PC-3 (cell line): ENCODE results near the gene CYRIA. TPM values are rescaled to one million over a fixed set of nuclear protein-coding genes. Genes with fewer than 3 reads are reported as not detected.

Source experiments
- ATAC-seq: fragments of 200-7000 bp; cut with Tn5 transposase; 2 replicates; pipeline ENCODE4 v1.9.1; 2020; ENCODE audit warnings: mild to moderate bottlenecking, moderate library complexity
- BruUV-seq: library from RNA; stranded (reverse); fragments of 400-500 nt; replicated peaks from 2 replicates; lab custom pipeline; 2021; lab: Mats Ljungman, UMichigan
- CTCF ChIA-PET: fragments of 300-600 bp; sonication (Branson Sonifier 250); formaldehyde crosslinking; loops from one replicate; lab custom pipeline; 2022; ENCODE audit warnings: antibody characterized with exemption; lab: Charles Lee
- POLR2A ChIA-PET: fragments of 300-600 bp; sonication (Branson Sonifier 250); formaldehyde crosslinking; loops from one replicate; lab custom pipeline; 2022; ENCODE audit warnings: antibody characterized with exemption; ENCODE audit not compliant: unreplicated experiment; lab: Charles Lee
- DNase-seq: peaks from one replicate; pipeline ENCODE4 v3.0.0-alpha.2; 2015
- H2AFZ ChIP-seq: fragments of 300-600 bp; sonication (generic); 2 replicates; pipeline ENCODE4 v1.6.0; 2016; ENCODE audit warnings: antibody characterized with exemption, low read length
- H3F3A ChIP-seq: fragments of 300-600 bp; sonication (generic); one replicate; pipeline ENCODE4 v1.6.0; 2017; ENCODE audit warnings: antibody characterized with exemption, low read length, control low read depth, mild to moderate bottlenecking; ENCODE audit not compliant: unreplicated experiment
- H3K27ac ChIP-seq: fragments of 300-600 bp; sonication (generic); 2 replicates; pipeline ENCODE4 v1.5.1; 2016; ENCODE audit warnings: mild to moderate bottlenecking, low read length
- H3K27me3 ChIP-seq: fragments of 300-600 bp; sonication (generic); 2 replicates; pipeline ENCODE4 v1.6.1; 2016; ENCODE audit warnings: low read length, mixed read lengths
- H3K36me3 ChIP-seq: fragments of 300-600 bp; sonication (generic); 2 replicates; pipeline ENCODE4 v1.6.1; 2016; ENCODE audit warnings: low read depth, mixed run types, low read length, mixed read lengths
- H3K4me1 ChIP-seq: fragments of 300-600 bp; sonication (generic); 2 replicates; pipeline ENCODE4 v1.5.1; 2016; ENCODE audit warnings: low read length; ENCODE audit not compliant: insufficient read depth
- H3K4me2 ChIP-seq: fragments of 300-600 bp; sonication (generic); 2 replicates; pipeline ENCODE4 v1.6.0; 2016; ENCODE audit warnings: low read length
- H3K4me3 ChIP-seq: fragments of 300-600 bp; sonication (generic); 2 replicates; pipeline ENCODE4 v1.5.1; 2016; ENCODE audit warnings: mild to moderate bottlenecking, low read length, mixed read lengths
- H3K79me2 ChIP-seq: fragments of 300-600 bp; sonication (generic); 2 replicates; pipeline ENCODE4 v1.6.1; 2017; ENCODE audit warnings: low read length, mixed read lengths
- H3K9ac ChIP-seq: fragments of 300-600 bp; sonication (generic); 2 replicates; pipeline ENCODE4 v1.6.0; 2016; ENCODE audit warnings: mild to moderate bottlenecking, low read length
- H3K9me2 ChIP-seq: fragments of 300-600 bp; sonication (generic); replicated peaks from 2 replicates; pipeline ENCODE4 v1.6.1; 2016; ENCODE audit warnings: mixed run types, low read length, mixed read lengths
- H3K9me3 ChIP-seq: fragments of 300-600 bp; sonication (generic); 2 replicates; pipeline ENCODE4 v1.6.1; 2016; ENCODE audit warnings: low read length, mixed read lengths
- H4K20me1 ChIP-seq: fragments of 300-600 bp; sonication (generic); 2 replicates; pipeline ENCODE4 v1.6.1; 2016; ENCODE audit warnings: low read length, mixed read lengths
- EZH2 ChIP-seq: fragments of 300-600 bp; sonication (generic); IDR thresholded peaks from one replicate; pipeline ENCODE4 v1.6.1; 2017; ENCODE audit warnings: antibody characterized with exemption, mild to moderate bottlenecking, low read length; ENCODE audit not compliant: unreplicated experiment
- EZH2phosphoT487 ChIP-seq: fragments of 300-600 bp; sonication (generic); IDR thresholded peaks from 2 replicates; pipeline ENCODE4 v1.6.1; 2018; ENCODE audit warnings: mild to moderate bottlenecking, antibody characterized with exemption, low read length, borderline replicate concordance
- intact Hi-C: fragments of 100-400 bp; cut with micrococcal nuclease; formaldehyde crosslinking; loops from 2 replicates; pipeline ENCODE4 v1.9.0; 2023
- total RNA-seq: library from RNA; depleted of rRNA; stranded (reverse); fragments of >200 nt; gene quantifications from 2 replicates; pipeline ENCODE4 v1.2.3, GENCODE V29; 2014
- TF ChIP-seq, protein P1 (sequence below): fragments of 300-600 bp; sonication (generic); conservative IDR thresholded peaks from 2 replicates; pipeline ENCODE4 v1.5.1; 2017; ENCODE audit warnings: antibody characterized with exemption, low read depth, mild to moderate bottlenecking, low read length

The CYRIA gene
- total RNA-seq, 1 experiment from 2014 or later, result 0.15 TPM

DNA sequence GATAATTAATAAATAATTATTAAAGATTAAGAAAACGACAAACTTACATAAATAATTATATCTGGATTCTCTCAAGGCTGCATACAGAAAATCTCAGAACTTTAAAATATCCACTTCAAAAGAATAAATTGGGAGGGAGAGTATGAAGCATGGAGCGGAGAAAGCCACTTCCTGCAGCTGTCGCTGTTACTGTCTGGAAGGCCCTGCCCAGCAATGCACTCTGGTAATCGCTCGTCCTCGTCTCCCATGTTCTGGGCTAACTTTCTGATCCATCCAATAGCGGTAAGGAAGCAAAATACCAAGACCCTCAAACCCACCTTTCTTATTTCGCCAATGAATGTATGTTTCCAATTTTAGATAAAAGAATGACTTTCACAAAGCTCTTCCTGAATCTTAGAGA, 26.7 kb downstream of the CYRIA start:
- ATAC-seq (no peak), DNase-seq (no peak)
- H4K20me1 ChIP-seq, result no peaks in the 10 kb centered on the region
- intact Hi-C loops, result no loop called here
- H3K9me2 ChIP-seq, result no peaks in the 10 kb centered on the region
- H3K4me2 ChIP-seq, result no peak overlapping the region
- no peak overlapping the region for H3K27ac ChIP-seq
- no peak overlapping the region for H3K9ac ChIP-seq
- H3K4me3 ChIP-seq, result no peak overlapping the region
- TF ChIP-seq EZH2, result no peak
- TF ChIP-seq, protein P1, sequence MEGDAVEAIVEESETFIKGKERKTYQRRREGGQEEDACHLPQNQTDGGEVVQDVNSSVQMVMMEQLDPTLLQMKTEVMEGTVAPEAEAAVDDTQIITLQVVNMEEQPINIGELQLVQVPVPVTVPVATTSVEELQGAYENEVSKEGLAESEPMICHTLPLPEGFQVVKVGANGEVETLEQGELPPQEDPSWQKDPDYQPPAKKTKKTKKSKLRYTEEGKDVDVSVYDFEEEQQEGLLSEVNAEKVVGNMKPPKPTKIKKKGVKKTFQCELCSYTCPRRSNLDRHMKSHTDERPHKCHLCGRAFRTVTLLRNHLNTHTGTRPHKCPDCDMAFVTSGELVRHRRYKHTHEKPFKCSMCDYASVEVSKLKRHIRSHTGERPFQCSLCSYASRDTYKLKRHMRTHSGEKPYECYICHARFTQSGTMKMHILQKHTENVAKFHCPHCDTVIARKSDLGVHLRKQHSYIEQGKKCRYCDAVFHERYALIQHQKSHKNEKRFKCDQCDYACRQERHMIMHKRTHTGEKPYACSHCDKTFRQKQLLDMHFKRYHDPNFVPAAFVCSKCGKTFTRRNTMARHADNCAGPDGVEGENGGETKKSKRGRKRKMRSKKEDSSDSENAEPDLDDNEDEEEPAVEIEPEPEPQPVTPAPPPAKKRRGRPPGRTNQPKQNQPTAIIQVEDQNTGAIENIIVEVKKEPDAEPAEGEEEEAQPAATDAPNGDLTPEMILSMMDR, result no peak
- no peak for TF ChIP-seq EZH2phosphoT487
- no peaks in the 10 kb centered on the region for H3F3A ChIP-seq
- H3K79me2 ChIP-seq, result no peaks in the 10 kb centered on the region
- H3K4me1 ChIP-seq, result no peaks in the 10 kb centered on the region
- H2AFZ ChIP-seq, result no peak overlapping the region
- no peaks in the 10 kb centered on the region for H3K27me3 ChIP-seq
- ChIA-PET CTCF (no interaction called here), POLR2A (no interaction called here)
- H3K9me3 ChIP-seq, result no peaks in the 10 kb centered on the region
- no TSS peak for BruUV-seq
- H3K36me3 ChIP-seq, result no peaks in the 10 kb centered on the region

DNA sequence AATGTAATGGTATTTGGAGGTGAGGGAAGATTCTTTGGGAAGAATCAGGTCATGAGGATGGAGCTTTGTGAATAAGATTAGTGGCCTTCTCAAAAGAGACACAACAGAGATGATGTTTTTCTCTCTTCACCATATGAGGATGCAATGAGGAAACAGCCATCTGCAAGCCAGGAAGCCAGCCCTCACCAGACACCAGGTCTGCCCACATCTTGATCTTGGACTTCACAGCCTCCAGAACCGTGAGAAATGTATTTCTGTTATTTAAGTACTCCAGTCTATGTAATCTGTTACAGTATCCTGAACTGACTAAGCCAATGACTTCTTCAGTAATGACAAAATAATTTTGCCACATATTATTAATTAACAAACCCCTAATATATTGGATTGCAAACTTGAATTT, 28.3 kb downstream of the CYRIA start:
- no peak overlapping the region for H2AFZ ChIP-seq
- intact Hi-C loops, result no loop called here
- H3K79me2 ChIP-seq, result no peaks in the 10 kb centered on the region
- H3K4me3 ChIP-seq, result no peak overlapping the region
- DNase-seq, result no peak
- H3K4me2 ChIP-seq, result no peak overlapping the region
- POLR2A ChIA-PET, result no interaction called here
- H3K36me3 ChIP-seq, result no peaks in the 10 kb centered on the region
- ATAC-seq, result no peak
- no peaks in the 10 kb centered on the region for H3F3A ChIP-seq
- no peaks in the 10 kb centered on the region for H3K9me3 ChIP-seq
- CTCF ChIA-PET, result no interaction called here
- H3K27me3 ChIP-seq, result no peaks in the 10 kb centered on the region
- no TSS peak for BruUV-seq
- H3K27ac ChIP-seq, result no peak overlapping the region
- H3K9me2 ChIP-seq, result no peaks in the 10 kb centered on the region
- no peak overlapping the region for H3K9ac ChIP-seq
- H3K4me1 ChIP-seq, result no peaks in the 10 kb centered on the region
- H4K20me1 ChIP-seq, result no peaks in the 10 kb centered on the region
- TF ChIP-seq, protein P1, result no peak
- TF ChIP-seq EZH2, result no peak
- no peak for TF ChIP-seq EZH2phosphoT487

DNA sequence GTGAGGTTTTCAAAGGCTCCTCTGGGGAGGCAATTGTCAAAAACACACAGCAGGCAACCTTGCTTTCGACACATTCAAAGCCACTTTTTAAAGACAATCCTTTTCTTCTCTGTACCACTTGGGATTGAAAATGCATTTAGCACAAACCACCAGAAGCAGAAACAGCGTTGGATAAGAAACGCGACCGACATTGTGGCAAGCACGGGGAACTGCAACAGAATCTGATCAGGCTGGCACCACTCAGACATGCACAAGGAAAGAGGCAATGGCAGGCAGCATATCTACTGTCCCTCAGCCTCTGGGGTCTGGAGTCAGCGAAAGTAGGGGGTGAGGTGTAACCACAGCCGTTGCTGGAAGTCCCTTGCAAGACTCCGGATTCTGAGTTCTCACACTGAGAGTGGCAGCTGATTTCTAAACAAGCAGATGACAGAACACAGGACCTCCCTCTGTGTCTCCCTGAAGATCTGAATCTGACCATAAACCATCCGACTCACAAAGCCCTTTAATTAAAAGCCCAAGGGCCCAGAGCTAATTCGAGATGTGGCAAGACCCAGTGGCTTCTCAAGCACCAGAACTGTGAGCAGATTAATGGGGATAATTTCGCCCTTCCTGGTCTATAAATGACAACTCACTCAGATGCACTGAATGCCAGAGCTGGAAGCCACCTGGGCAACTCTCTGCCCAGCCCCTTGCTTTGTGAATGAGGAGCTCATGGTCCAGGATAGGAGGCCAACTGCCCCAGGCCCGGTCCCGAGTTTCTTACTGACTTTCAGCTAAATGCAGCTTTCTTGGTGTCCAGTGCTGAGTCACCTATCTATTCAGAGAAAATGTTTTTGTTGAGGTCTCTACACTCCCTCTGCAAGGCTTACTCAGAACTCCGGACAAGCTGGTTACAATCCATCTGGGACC, 29.6 kb downstream of the CYRIA start:
- POLR2A ChIA-PET, result no interaction called here
- Histone ChIP-seq H3K9ac (no peak overlapping the region), H4K20me1 (no peaks in the 10 kb centered on the region), H3K9me3 (no peaks in the 10 kb centered on the region), H3K27me3 (no peaks in the 10 kb centered on the region), H3K4me1 (no peaks in the 10 kb centered on the region), H3K4me3 (no peak overlapping the region), H3K27ac (no peak overlapping the region), H3K36me3 (no peaks in the 10 kb centered on the region), H3K9me2 (no peaks in the 10 kb centered on the region), H3K79me2 (no peaks in the 10 kb centered on the region), H2AFZ (no peak overlapping the region), H3K4me2 (no peak overlapping the region), H3F3A (no peaks in the 10 kb centered on the region)
- ATAC-seq (no peak), DNase-seq (no peak)
- no TSS peak for BruUV-seq
- TF ChIP-seq, protein P1, result no peak
- TF ChIP-seq EZH2phosphoT487 (no peak), EZH2 (no peak)
- CTCF ChIA-PET, result no interaction called here
- intact Hi-C loops, result no loop called here
